Smooth muscle cell (in vitro differentiated cells): ENCODE measurements around the gene HLX. TPM values are rescaled to one million over a fixed set of nuclear protein-coding genes. Genes with fewer than 3 reads are reported as not detected.

Experiments used
- DNase-seq: peaks from one replicate; lab custom pipeline; 2025; ENCODE audit not compliant: unreplicated experiment; lab: John Stamatoyannopoulos, UW
- H2AFZ ChIP-seq: fragments of 200-600 bp; sonication (generic); 2 replicates; pipeline ENCODE4 v1.6.0; 2016; ENCODE audit warnings: antibody characterized with exemption, low read depth, mild to moderate bottlenecking
- H3F3A ChIP-seq: fragments of 200-600 bp; sonication (generic); 2 replicates; pipeline ENCODE4 v1.6.0; 2017; ENCODE audit warnings: antibody characterized with exemption, low read depth
- H3K27ac ChIP-seq: fragments of 200-600 bp; sonication (generic); 2 replicates; pipeline ENCODE4 v1.5.1; 2016; ENCODE audit warnings: low read depth, mild to moderate bottlenecking
- H3K27me3 ChIP-seq: fragments of 200-600 bp; sonication (generic); 2 replicates; pipeline ENCODE4 v1.6.1; 2016; ENCODE audit warnings: low read depth, mild to moderate bottlenecking
- H3K36me3 ChIP-seq: fragments of 200-600 bp; sonication (generic); 2 replicates; pipeline ENCODE4 v1.5.1; 2016; ENCODE audit warnings: low read depth
- H3K4me1 ChIP-seq: fragments of 200-600 bp; sonication (generic); 2 replicates; pipeline ENCODE4 v1.5.1; 2016; ENCODE audit warnings: low read depth
- H3K4me2 ChIP-seq: fragments of 200-600 bp; sonication (generic); 2 replicates; pipeline ENCODE4 v1.6.0; 2016; ENCODE audit warnings: mild to moderate bottlenecking
- H3K4me3 ChIP-seq: fragments of 200-600 bp; sonication (generic); 2 replicates; pipeline ENCODE4 v1.5.1; 2016; ENCODE audit warnings: mild to moderate bottlenecking
- H3K79me2 ChIP-seq: fragments of 200-600 bp; sonication (generic); 2 replicates; pipeline ENCODE4 v1.6.0; 2016; ENCODE audit warnings: low read depth, mild to moderate bottlenecking
- H3K9ac ChIP-seq: fragments of 200-600 bp; sonication (generic); 2 replicates; pipeline ENCODE4 v1.6.0; 2016; ENCODE audit warnings: low read depth
- H3K9me3 ChIP-seq: fragments of 200-600 bp; sonication (generic); replicated peaks from 2 replicates; pipeline ENCODE4 v1.5.1; 2016; ENCODE audit warnings: low read depth
- H4K20me1 ChIP-seq: fragments of 200-600 bp; sonication (generic); 2 replicates; pipeline ENCODE4 v1.6.0; 2016; ENCODE audit warnings: low read depth
- CTCF ChIP-seq: fragments of 200-600 bp; sonication (generic); IDR thresholded peaks from 2 replicates; pipeline ENCODE4 v1.5.1; 2017; ENCODE audit warnings: borderline replicate concordance, mild to moderate bottlenecking, antibody characterized with exemption; ENCODE audit not compliant: insufficient read depth, poor library complexity, severe bottlenecking
- WGBS: methylation state at CpG from one replicate; pipeline ENCODE4 v1.1.7; 2016; ENCODE audit warnings: low lambda C conversion rate; 5-methylcytosine and 5-hydroxymethylcytosine counted together
- polyA plus RNA-seq: library from polyadenylated mRNA; unstranded; fragments of >200 nt; fragmentation: Nextera tagmentation; extraction: Ambion mirVana; gene quantifications from 2 replicates; pipeline ENCODE4 v1.2.1, GENCODE V29; 2016
- total RNA-seq: library from RNA; depleted of rRNA; stranded (reverse); fragments of >200 nt; gene quantifications from 2 replicates; pipeline ENCODE4 v1.2.3, GENCODE V29; 2014

Gene HLX
- total and polyA plus RNA-seq, 2 experiments from 2014 or later, result 2.5 to 3.2 TPM

GRCh38 chr1:220896092-220896491, 16.8 kb downstream of the HLX start:
- Histone ChIP-seq H3K27me3 (peaks cover 96% of the 10 kb centered on the region), H3K9ac (no peak overlapping the region), H2AFZ (no peak overlapping the region), H3K4me3 (no peak overlapping the region), H3F3A (no peaks in the 10 kb centered on the region), H4K20me1 (no peaks in the 10 kb centered on the region), H3K9me3 (no peaks in the 10 kb centered on the region), H3K36me3 (no peaks in the 10 kb centered on the region), H3K4me2 (no peak overlapping the region), H3K4me1 (peaks cover 14% of the 10 kb centered on the region), H3K79me2 (no peaks in the 10 kb centered on the region), H3K27ac (no peak overlapping the region)
- no peak for DNase-seq
- WGBS, result 23% methylated on average over 12 of the region's 12 CpGs
- TF ChIP-seq CTCF, result no peak

- WGBS, result 92% methylated on average over 3 of the region's 3 CpGs
- Histone ChIP-seq H3F3A (no peaks in the 10 kb centered on the region), H4K20me1 (no peaks in the 10 kb centered on the region), H3K9me3 (no peaks in the 10 kb centered on the region), H3K9ac (no peak overlapping the region), H3K4me3 (no peak overlapping the region), H3K27ac (no peak overlapping the region), H3K4me2 (no peak overlapping the region), H3K36me3 (no peaks in the 10 kb centered on the region), H3K4me1 (peaks cover under 1% of the 10 kb centered on the region), H2AFZ (no peak overlapping the region), H3K79me2 (no peaks in the 10 kb centered on the region), H3K27me3 (peaks cover 65% of the 10 kb centered on the region)
- DNase-seq, result no peak
- no peak for TF ChIP-seq CTCF
Measured at GRCh38 chr1:220900842-220901241, 21.6 kb downstream of the HLX start.

GRCh38 chr1:220901881-220902280, 22.6 kb downstream of the HLX start:
- H4K20me1 ChIP-seq, result no peaks in the 10 kb centered on the region
- H3K27me3 ChIP-seq, result peaks cover 63% of the 10 kb centered on the region
- no peak overlapping the region for H3K27ac ChIP-seq
- H3F3A ChIP-seq, result no peaks in the 10 kb centered on the region
- no peaks in the 10 kb centered on the region for H3K4me1 ChIP-seq
- no peaks in the 10 kb centered on the region for H3K36me3 ChIP-seq
- TF ChIP-seq CTCF, result no peak
- no peaks in the 10 kb centered on the region for H3K9me3 ChIP-seq
- H3K4me2 ChIP-seq, result no peak overlapping the region
- no peaks in the 10 kb centered on the region for H3K79me2 ChIP-seq
- no peak overlapping the region for H3K9ac ChIP-seq
- H3K4me3 ChIP-seq, result no peak overlapping the region
- WGBS, result 69% methylated on average over 2 of the region's 2 CpGs
- H2AFZ ChIP-seq, result no peak overlapping the region
- DNase-seq, result no peak

GRCh38 chr1:220902916-220903315, 23.7 kb downstream of the HLX start:
- Histone ChIP-seq H3K4me3 (no peak overlapping the region), H3K9me3 (no peaks in the 10 kb centered on the region), H3K9ac (no peak overlapping the region), H3K27me3 (peaks cover 66% of the 10 kb centered on the region), H3K36me3 (no peaks in the 10 kb centered on the region), H3F3A (no peaks in the 10 kb centered on the region), H2AFZ (no peak overlapping the region), H3K27ac (no peak overlapping the region), H4K20me1 (no peaks in the 10 kb centered on the region), H3K4me2 (no peak overlapping the region), H3K79me2 (no peaks in the 10 kb centered on the region), H3K4me1 (no peaks in the 10 kb centered on the region)
- DNase-seq, result no peak
- WGBS, result 95% methylated on average over 1 of the region's 1 CpG
- no peak for TF ChIP-seq CTCF
